GM19397 (cell line): ENCODE measurements around the gene JAK3.
A peak's percentile ranks its signal among the peaks of the same experiment; 100 is the strongest.
"Not testable (repeated sequence)": the region's sequence is repeated elsewhere in the genome, so short reads cannot be mapped to it uniquely, and the experiment has no call there.

Source experiments
- ATAC-seq: cut with Tn5 transposase; IDR thresholded peaks from one replicate; pipeline ENCODE4 v1.9.1; 2021; ENCODE audit warnings: mild to moderate bottlenecking, moderate library complexity; ENCODE audit not compliant: unreplicated experiment

The JAK3 gene

DNA sequence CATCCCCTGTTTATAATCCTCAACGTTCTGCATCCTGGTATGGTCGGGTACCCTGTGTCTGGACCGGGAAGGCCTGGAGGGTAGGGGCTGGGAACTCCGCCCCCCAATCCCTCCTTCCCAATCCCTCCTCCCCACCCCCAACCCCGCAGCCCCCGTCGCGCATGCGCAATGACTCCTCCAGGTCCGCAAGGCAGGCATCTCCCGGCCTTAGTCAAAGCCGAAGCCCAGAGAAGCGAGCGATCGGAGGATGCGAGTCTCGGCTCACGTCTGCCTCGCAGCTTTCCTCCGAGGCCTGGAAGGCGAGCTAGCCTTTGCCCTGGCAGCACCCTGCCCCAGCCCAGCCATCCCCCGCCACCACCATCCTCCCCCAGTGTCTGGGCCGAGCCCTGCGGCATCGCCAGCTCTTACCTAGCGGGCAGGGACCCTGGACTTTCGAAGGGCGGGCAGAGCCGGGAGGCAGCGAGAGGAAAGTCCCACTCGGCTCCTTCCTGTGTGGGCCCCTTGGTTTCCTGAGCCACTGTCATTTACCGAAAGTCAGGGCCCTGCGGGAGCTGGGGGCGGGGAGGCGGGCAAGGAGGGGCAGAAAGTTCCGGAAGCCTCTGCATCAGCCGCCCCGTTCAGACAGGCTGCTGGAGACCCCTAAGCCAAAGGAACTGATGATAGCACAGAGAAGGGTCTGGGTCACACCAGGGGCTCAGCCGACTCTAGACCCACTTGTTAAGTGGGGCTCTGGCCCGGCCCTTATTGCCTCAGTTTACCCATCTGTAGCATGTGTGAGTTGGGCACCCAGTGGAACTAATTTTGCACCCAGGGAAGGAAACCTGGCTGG is at the start of gene JAK3:
Gene JAK3 (minus strand): TSS at position 445 of the 829 bp plus-strand sequence. CDS start 3,565 bp downstream, outside the sequence.
- peak; percentile 65 for ATAC-seq

GRCh38 chr19:17893766-17894165 is 46.0 kb upstream of the JAK3 start:
- ATAC-seq, result no peak

GRCh38 chr19:17889609-17890214 is 41.9 kb upstream of the JAK3 start:
- ATAC-seq, result no peak

DNA sequence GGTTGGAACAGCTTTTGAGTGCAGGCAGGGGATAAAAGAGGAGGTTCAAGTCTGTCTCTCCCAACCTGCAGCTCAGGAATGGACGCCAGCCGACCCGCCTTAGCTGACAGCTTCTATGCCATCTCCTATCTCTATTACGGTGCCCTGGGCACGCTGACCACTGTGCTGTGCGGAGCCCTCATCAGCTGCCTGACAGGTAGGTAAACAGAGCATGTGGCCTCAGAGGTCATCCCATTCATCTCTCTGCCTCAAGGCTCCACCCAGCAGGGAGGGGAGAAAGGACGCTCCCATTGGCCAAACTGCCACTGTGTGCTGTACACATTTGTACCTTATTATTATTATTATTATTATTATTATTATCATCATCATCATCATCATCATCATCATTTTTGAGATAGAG is 40.5 kb upstream of the JAK3 start:
- ATAC-seq, result no peak

- not testable (repeated sequence) for ATAC-seq
Observed at GRCh38 chr19:17887221-17887620, 39.4 kb upstream of the JAK3 start.

DNA sequence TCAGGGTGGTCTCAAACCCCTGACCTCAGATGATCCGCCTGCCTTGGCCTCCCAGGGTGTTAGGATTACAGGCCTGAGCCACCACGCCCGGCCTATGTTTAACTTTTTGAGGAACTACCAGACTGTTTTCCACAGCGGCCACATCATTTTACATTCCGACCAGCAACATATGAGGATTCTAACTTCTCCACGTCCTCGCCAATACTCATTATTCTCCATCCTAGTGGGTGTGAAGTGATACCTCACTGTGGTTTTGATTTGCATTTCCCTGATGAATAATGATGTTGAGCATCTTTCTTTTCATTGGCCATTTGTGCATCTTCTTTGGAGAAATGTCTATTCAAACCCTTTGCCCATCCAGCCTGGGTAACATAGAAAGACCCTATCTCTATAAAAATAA is 38.7 kb upstream of the JAK3 start:
- ATAC-seq, result no peak

GRCh38 chr19:17883627-17884410 is 36.0 kb upstream of the JAK3 start:
- no peak for ATAC-seq

GRCh38 chr19:17881701-17882100 is 33.9 kb upstream of the JAK3 start:
- no peak for ATAC-seq

DNA sequence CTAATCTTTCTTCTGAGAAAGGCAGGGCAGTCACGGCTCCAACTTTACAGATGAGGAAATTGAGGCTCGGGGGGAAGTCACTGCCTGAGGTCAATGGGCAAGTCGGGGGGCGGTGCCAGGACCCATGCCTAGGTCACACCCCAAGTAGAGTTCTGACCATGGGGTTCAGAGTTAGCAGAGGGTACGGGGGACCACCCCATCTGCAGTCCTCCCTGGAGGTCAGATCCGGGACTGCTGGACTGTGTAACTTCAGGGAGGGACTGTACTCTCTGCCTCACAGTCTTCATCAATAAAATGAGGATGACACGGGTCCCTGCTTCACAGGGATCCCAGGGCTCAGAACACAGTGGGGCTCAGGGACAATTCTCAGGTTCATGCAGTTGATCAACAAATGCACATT is 31.7 kb upstream of the JAK3 start:
- no peak for ATAC-seq

DNA sequence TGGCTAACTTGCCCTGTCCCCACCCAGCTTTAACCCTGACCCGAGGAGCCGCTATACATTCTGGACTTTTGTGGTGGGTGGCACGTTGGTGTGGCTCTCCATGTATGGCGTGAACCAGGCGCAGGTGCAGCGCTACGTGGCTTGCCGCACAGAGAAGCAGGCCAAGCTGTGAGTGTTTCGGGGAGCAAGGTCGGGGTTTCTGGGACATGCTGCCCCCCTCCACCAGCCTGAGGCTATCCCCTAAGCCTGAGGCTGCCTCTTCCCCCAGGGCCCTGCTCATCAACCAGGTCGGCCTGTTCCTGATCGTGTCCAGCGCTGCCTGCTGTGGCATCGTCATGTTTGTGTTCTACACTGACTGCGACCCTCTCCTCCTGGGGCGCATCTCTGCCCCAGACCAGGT is 29.9 kb upstream of the JAK3 start:
- ATAC-seq, result no peak

- ATAC-seq, result no peak
Observed at GRCh38 chr19:17874758-17875135, 27.0 kb upstream of the JAK3 start.

- ATAC-seq, result no peak
Observed at GRCh38 chr19:17873786-17874757, 26.3 kb upstream of the JAK3 start.

DNA sequence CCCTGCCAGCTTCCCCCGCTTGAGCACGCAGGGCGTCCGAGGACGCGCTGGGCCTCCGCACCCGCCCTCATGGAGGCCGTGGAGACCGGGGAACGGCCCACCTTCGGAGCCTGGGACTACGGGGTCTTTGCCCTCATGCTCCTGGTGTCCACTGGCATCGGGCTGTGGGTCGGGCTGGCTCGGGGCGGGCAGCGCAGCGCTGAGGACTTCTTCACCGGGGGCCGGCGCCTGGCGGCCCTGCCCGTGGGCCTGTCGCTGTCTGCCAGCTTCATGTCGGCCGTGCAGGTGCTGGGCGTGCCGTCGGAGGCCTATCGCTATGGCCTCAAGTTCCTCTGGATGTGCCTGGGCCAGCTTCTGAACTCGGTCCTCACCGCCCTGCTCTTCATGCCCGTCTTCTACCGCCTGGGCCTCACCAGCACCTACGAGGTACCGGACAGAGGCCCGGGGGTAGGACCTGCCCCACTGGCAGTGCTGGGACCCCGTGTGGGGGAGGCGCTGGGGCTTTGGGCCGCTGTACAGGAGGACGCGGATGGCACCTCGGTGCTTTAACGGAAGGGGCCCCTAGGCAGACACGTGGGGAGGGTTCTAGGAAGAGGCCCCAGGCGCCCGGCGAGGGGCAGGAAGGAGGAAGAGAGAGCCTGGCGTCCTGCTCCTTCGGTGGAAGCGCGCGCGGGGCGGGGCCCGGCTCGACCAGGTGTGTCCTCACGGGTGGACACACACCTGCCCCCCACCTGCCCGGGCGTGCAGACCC is 24.6 kb upstream of the JAK3 start:
- no peak for ATAC-seq

- no peak for ATAC-seq
Observed at GRCh38 chr19:17871878-17872250, 24.1 kb upstream of the JAK3 start, which contains the start of gene SLC5A5. TSS of gene SLC5A5 (plus strand) at chr19:17871945. CDS start at chr19:17872320, 375 bp downstream.

DNA sequence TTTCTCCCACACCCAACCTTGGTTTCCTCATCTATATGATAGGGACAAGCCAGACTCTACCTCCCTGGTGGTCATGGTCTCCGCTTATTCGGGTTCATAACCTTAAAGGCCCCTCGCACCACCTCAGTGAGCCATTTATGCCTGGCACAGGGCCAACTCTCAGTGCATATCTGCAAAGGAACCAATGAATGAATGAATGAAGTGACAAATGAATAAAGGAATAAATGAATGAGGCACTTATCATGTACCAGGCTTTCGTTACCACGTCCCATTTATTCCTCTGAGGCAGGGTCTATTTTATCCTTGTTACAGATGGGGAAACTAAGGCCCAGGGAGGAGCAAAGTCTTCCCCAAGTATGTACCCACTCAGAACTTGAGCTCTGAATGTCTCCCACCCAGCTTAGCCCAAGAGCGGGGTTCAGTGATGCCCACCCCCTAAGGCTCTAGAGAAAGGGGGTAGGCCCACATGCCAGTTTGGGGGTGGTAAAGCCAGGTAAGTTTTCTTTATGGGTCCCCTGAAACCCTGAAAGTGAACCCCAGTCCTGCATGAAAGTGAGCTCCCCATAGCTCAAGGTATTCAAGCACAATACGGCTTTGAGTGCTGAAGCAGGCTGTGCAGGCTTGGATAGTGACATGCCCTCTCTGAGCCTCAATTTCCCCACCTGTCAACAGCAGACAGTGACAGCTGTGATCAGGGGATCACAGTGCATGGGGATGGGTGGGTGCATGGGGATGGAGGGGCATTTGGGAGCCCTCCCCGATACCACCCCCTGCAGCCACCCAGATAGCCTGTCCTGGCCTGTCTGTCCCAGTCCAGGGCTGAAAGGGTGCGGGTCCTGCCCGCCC is 23.5 kb upstream of the JAK3 start:
- ATAC-seq, result no peak

DNA sequence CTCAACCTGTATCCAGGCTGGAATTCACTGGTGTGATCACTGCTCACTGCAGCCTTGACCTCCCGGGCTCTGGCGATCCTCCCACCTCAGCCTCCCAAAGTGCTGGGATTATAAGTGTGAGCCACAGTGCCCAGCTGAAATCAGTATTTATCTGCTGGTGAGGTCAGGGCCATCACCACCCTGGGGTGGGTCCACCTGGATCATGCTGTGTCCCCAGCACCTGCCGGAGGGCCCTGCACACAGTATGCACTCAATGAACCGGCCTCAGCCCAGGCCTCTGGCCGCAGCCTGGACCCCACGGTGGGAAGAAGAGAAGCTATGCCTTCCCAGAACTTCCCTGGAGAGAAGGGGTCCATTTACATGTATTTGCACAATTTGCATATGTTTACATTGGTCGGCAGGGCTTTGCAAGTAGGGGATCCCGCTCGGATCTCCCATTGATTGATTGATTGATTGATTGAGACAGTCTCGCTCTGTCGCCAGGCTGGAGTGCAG is 21.4 kb upstream of the JAK3 start:
- no peak for ATAC-seq

DNA sequence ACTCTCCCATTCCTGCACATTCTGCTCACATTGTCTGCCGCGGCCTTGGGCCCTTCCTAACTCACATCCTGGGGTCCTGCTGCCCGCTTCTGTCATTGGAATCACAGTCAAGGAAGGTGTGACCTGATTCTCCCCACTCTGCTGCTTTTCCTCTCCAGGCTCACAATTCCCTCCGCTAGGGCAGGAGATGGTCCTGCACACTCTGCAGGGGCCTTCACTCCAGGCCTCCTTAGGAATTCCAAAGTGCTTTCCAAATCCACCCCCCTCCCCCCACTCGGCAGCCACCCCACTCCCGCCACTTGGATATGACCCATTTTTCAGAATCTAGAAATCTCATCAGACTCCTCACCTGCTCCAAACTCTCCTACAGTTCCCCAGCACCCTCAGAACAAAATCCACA is 20.9 kb upstream of the JAK3 start:
- no peak for ATAC-seq

DNA sequence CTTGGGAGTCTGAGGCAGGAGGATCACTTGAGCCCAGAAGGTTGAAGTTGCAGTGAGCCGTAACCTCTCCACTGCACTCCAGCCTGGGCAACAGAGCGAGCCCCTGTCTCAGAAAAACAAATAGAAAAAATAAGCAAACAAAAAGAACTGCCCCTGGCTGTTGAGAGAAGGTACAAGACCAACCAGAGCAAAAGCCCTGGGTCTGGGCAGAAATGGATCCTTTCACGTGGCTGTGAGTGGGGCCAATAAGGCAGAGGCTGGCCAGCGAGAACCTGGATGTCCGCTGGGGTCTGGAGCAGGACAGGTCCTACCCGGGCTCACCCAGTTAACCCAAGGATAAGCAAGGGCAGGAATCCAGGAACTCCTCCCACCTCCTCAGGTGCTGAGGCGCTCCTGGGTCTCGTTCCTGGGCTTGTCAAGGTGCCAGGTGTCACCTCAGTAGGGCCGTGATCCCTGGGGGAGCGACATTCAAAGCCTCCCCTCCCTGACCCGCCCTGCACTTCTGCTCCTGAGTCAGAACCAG is 19.2 kb upstream of the JAK3 start:
- ATAC-seq, result no peak
